ENCODE data around the gene MXD4. TPM values are rescaled to one million over a fixed set of nuclear protein-coding genes. Genes with fewer than 3 reads are reported as not detected.
"Not testable (repeated sequence)": the region's sequence is repeated elsewhere in the genome, so short reads cannot be mapped to it uniquely, and the experiment has no call there.

Gene MXD4
- total and polyA plus RNA-seq, 4 donors = 36.9 to 75.4 (median 60.4) TPM

- DNase-seq (no peak), ATAC-seq (ENCODE audit: low FRiP score) (no peak)
- Histone ChIP-seq H3K9me3 (ENCODE audit: control insufficient read depth, low read length) (no peaks in the 10 kb centered on the region), H3K27ac (ENCODE audit: low read depth in 1 of 2, low read length in 2 of 2) (no peak overlapping the region), H3K4me3 (ENCODE audit: low read length in 2 of 2) (no peak overlapping the region), H3K27me3 (ENCODE audit: control insufficient read depth in 1 of 2, insufficient read depth in 2 of 2, low read length in 1 of 2) (no peaks in the 10 kb centered on the region), H3K36me3 (ENCODE audit: control insufficient read depth in 1 of 2, insufficient read depth in 2 of 2, low read length in 1 of 2) (no peaks in the 10 kb centered on the region), H3K4me1 (ENCODE audit: control insufficient read depth in 1 of 2, insufficient read depth in 2 of 2, low read length in 2 of 2) (peaks cover 0 to 3% of the 10 kb centered on the region in 2 donors)
- intact Hi-C loops (cut with DNase I) = no loop called here
- 41 to 46% methylated on average over 3 of the region's 3 CpGs for WGBS, 2 donors
Observed at GRCh38 chr4:2236944-2237666, 24.8 kb downstream of the MXD4 start.

- Histone ChIP-seq H3K4me3 (ENCODE audit: low read length in 2 of 2) (no peak overlapping the region), H3K4me1 (ENCODE audit: control insufficient read depth in 1 of 2, insufficient read depth in 2 of 2, low read length in 2 of 2) (no peaks in the 10 kb centered on the region), H3K36me3 (ENCODE audit: control insufficient read depth in 1 of 2, insufficient read depth in 2 of 2, low read length in 1 of 2) (no peaks in the 10 kb centered on the region), H3K9me3 (ENCODE audit: control insufficient read depth, low read length) (no peaks in the 10 kb centered on the region), H3K27me3 (ENCODE audit: control insufficient read depth in 1 of 2, insufficient read depth in 2 of 2, low read length in 1 of 2) (no peaks in the 10 kb centered on the region), H3K27ac (ENCODE audit: low read depth in 1 of 2, low read length in 2 of 2) (no peak overlapping the region)
- intact Hi-C loops (cut with DNase I) = no loop called here
- 98 to 99% methylated on average over 6 of the region's 6 CpGs for WGBS, 2 donors
- ATAC-seq (ENCODE audit: low FRiP score) = no peak
- DNase-seq = no peak
Observed at GRCh38 chr4:2231082-2231481, 30.8 kb downstream of the MXD4 start.

GRCh38 chr4:2226261-2226660 lies 35.6 kb downstream of the MXD4 start:
- no peak overlapping the region for H3K27ac ChIP-seq (ENCODE audit: low read depth in 1 of 2, low read length in 2 of 2)
- H3K4me1 ChIP-seq (ENCODE audit: control insufficient read depth in 1 of 2, insufficient read depth in 2 of 2, low read length in 2 of 2) = no peaks in the 10 kb centered on the region
- H3K9me3 ChIP-seq (ENCODE audit: control insufficient read depth, low read length) = no peaks in the 10 kb centered on the region
- H3K4me3 ChIP-seq (ENCODE audit: low read length in 2 of 2) = no peak overlapping the region
- no peaks in the 10 kb centered on the region for H3K27me3 ChIP-seq (ENCODE audit: control insufficient read depth in 1 of 2, insufficient read depth in 2 of 2, low read length in 1 of 2)
- WGBS, 2 donors = 65 to 66% methylated on average over 2 of the region's 2 CpGs
- no peaks in the 10 kb centered on the region for H3K36me3 ChIP-seq (ENCODE audit: control insufficient read depth in 1 of 2, insufficient read depth in 2 of 2, low read length in 1 of 2)
- no peak for DNase-seq
- ATAC-seq (ENCODE audit: low FRiP score) = no peak
- intact Hi-C loops (cut with DNase I) = no loop called here

- Histone ChIP-seq H3K9me3 (ENCODE audit: control insufficient read depth, low read length) (no peaks in the 10 kb centered on the region), H3K27ac (ENCODE audit: low read depth in 1 of 2, low read length in 2 of 2) (no peak overlapping the region), H3K4me1 (ENCODE audit: control insufficient read depth in 1 of 2, insufficient read depth in 2 of 2, low read length in 2 of 2) (no peaks in the 10 kb centered on the region), H3K36me3 (ENCODE audit: control insufficient read depth in 1 of 2, insufficient read depth in 2 of 2, low read length in 1 of 2) (no peaks in the 10 kb centered on the region), H3K4me3 (ENCODE audit: low read length in 2 of 2) (no peak overlapping the region), H3K27me3 (ENCODE audit: control insufficient read depth in 1 of 2, insufficient read depth in 2 of 2, low read length in 1 of 2) (no peaks in the 10 kb centered on the region)
- DNase-seq (no peak), ATAC-seq (ENCODE audit: low FRiP score) (no peak)
- 90 to 96% methylated on average over 2 of the region's 2 CpGs for WGBS, 2 donors
- intact Hi-C loops (cut with DNase I) = loop anchor here (5.0 kb wide), 2 partner anchors 214 to 244 kb away; partner anchors contain the start of gene RNF4 (in 1 of the 2)
Observed at GRCh38 chr4:2222838-2223237, 39.1 kb downstream of the MXD4 start.

GRCh38 chr4:2221378-2221777 lies 40.5 kb downstream of the MXD4 start:
- not testable (repeated sequence) for DNase-seq; H3K9me3 ChIP-seq (ENCODE audit: control insufficient read depth, low read length); H3K4me3 ChIP-seq (ENCODE audit: low read length in 2 of 2); H3K36me3 ChIP-seq (ENCODE audit: control insufficient read depth in 1 of 2, insufficient read depth in 2 of 2, low read length in 1 of 2); H3K27ac ChIP-seq (ENCODE audit: low read depth in 1 of 2, low read length in 2 of 2); H3K27me3 ChIP-seq (ENCODE audit: control insufficient read depth in 1 of 2, insufficient read depth in 2 of 2, low read length in 1 of 2); H3K4me1 ChIP-seq (ENCODE audit: control insufficient read depth in 1 of 2, insufficient read depth in 2 of 2, low read length in 2 of 2); ATAC-seq (ENCODE audit: low FRiP score)
- WGBS, 2 donors = 64 to 66% methylated on average over 4 of the region's 4 CpGs
- intact Hi-C loops (cut with DNase I) = loop anchor here (5.0 kb wide), 2 partner anchors 216 to 246 kb away; partner anchors contain the start of gene RNF4 (in 1 of the 2)

- peak; percentile 74 to 87 for DNase-seq
- no peak overlapping the region for H3K27ac ChIP-seq (ENCODE audit: low read depth in 1 of 2, low read length in 2 of 2)
- no peaks in the 10 kb centered on the region for H3K27me3 ChIP-seq (ENCODE audit: control insufficient read depth in 1 of 2, insufficient read depth in 2 of 2, low read length in 1 of 2)
- ATAC-seq (ENCODE audit: low FRiP score) = peak; percentile 90
- no peaks in the 10 kb centered on the region for H3K9me3 ChIP-seq (ENCODE audit: control insufficient read depth, low read length)
- WGBS, 2 donors = 8% methylated on average over 10 of the region's 10 CpGs
- no peak overlapping the region for H3K4me3 ChIP-seq (ENCODE audit: low read length in 2 of 2)
- intact Hi-C loops (cut with DNase I) = loop anchor here (5.0 kb wide), 2 partner anchors 217 to 247 kb away; partner anchors contain the start of gene RNF4 (in 1 of the 2)
- H3K4me1 ChIP-seq (ENCODE audit: control insufficient read depth in 1 of 2, insufficient read depth in 2 of 2, low read length in 2 of 2) = no peaks in the 10 kb centered on the region
- H3K36me3 ChIP-seq (ENCODE audit: control insufficient read depth in 1 of 2, insufficient read depth in 2 of 2, low read length in 1 of 2) = no peaks in the 10 kb centered on the region
Observed at GRCh38 chr4:2220016-2220630, 41.8 kb downstream of the MXD4 start.

GRCh38 chr4:2219233-2219760 lies 42.6 kb downstream of the MXD4 start:
- no peaks in the 10 kb centered on the region for H3K27me3 ChIP-seq (ENCODE audit: control insufficient read depth in 1 of 2, insufficient read depth in 2 of 2, low read length in 1 of 2)
- DNase-seq (no peak), ATAC-seq (ENCODE audit: low FRiP score) (no peak)
- 91% methylated on average over 6 of the region's 6 CpGs for whole genome bisulfite sequencing, 2 donors
- H3K27ac ChIP-seq (ENCODE audit: low read depth in 1 of 2, low read length in 2 of 2) = no peak overlapping the region
- no peak overlapping the region for H3K4me3 ChIP-seq (ENCODE audit: low read length in 2 of 2)
- no peaks in the 10 kb centered on the region for H3K4me1 ChIP-seq (ENCODE audit: control insufficient read depth in 1 of 2, insufficient read depth in 2 of 2, low read length in 2 of 2)
- H3K9me3 ChIP-seq (ENCODE audit: control insufficient read depth, low read length) = no peaks in the 10 kb centered on the region
- intact Hi-C loops (cut with DNase I) = loop anchor here in 1 of 2 donors (2.0 kb wide), 1 partner anchor 244 kb away; no protein-coding TSS in a partner anchor
- H3K36me3 ChIP-seq (ENCODE audit: control insufficient read depth in 1 of 2, insufficient read depth in 2 of 2, low read length in 1 of 2) = no peaks in the 10 kb centered on the region

- H3K4me1 ChIP-seq (ENCODE audit: control insufficient read depth in 1 of 2, insufficient read depth in 2 of 2, low read length in 2 of 2) = no peaks in the 10 kb centered on the region
- H3K4me3 ChIP-seq (ENCODE audit: low read length in 2 of 2) = no peak overlapping the region
- H3K9me3 ChIP-seq (ENCODE audit: control insufficient read depth, low read length) = no peaks in the 10 kb centered on the region
- DNase-seq (no peak), ATAC-seq (ENCODE audit: low FRiP score) (no peak)
- H3K27ac ChIP-seq (ENCODE audit: low read depth in 1 of 2, low read length in 2 of 2) = no peak overlapping the region
- intact Hi-C loops (cut with DNase I) = loop anchor here in 1 of 2 donors (2.0 kb wide), 1 partner anchor 244 kb away; no protein-coding TSS in a partner anchor
- no peaks in the 10 kb centered on the region for H3K36me3 ChIP-seq (ENCODE audit: control insufficient read depth in 1 of 2, insufficient read depth in 2 of 2, low read length in 1 of 2)
- WGBS, 2 donors = 89 to 96% methylated on average over 1 of the region's 1 CpG
- H3K27me3 ChIP-seq (ENCODE audit: control insufficient read depth in 1 of 2, insufficient read depth in 2 of 2, low read length in 1 of 2) = no peaks in the 10 kb centered on the region
Observed at GRCh38 chr4:2218436-2218835, 43.5 kb downstream of the MXD4 start.

Measured in aorta (tissue), 5 donors.